HG03196 (cell line): ENCODE measurements around the gene METTL26.

ENCODE experiments used
- ATAC-seq: cut with Tn5 transposase; IDR thresholded peaks from one replicate; pipeline ENCODE4 v1.9.1; 2021; ENCODE audit not compliant: unreplicated experiment

Gene METTL26

GRCh38 chr16:659618-660017 is 23.5 kb upstream of the METTL26 start:
- no peak for ATAC-seq

- no peak for ATAC-seq
These were observed 22.8 kb upstream of the METTL26 start for GRCh38 chr16:658679-659571.

GRCh38 chr16:657487-657886 is 21.4 kb upstream of the METTL26 start:
- ATAC-seq = no peak

GRCh38 chr16:654034-654433 is 17.9 kb upstream of the METTL26 start:
- no peak for ATAC-seq

GRCh38 chr16:652454-653305 is 16.6 kb upstream of the METTL26 start:
- ATAC-seq = no peak

GRCh38 chr16:651844-652243 is 15.7 kb upstream of the METTL26 start:
- ATAC-seq = no peak

GRCh38 chr16:649631-650030 is 13.5 kb upstream of the METTL26 start:
- no peak for ATAC-seq

- ATAC-seq = peak; percentile 58
These were observed 12.9 kb upstream of the METTL26 start, which contains the start of gene WDR90 for GRCh38 chr16:648781-649589. TSS of gene WDR90 (plus strand) at chr16:649365. CDS start at chr16:649417, 52 bp downstream.

GRCh38 chr16:648071-648780 is 12.1 kb upstream of the METTL26 start:
- ATAC-seq = no peak

- ATAC-seq = no peak
These were observed 11.2 kb upstream of the METTL26 start for GRCh38 chr16:647173-647902.

- ATAC-seq = no peak
These were observed 10.6 kb upstream of the METTL26 start for GRCh38 chr16:646679-647172.

- no peak for ATAC-seq
These were observed 10.0 kb upstream of the METTL26 start for GRCh38 chr16:645852-646678.

- ATAC-seq = no peak
These were observed 8.5 kb upstream of the METTL26 start for GRCh38 chr16:644556-644955.

GRCh38 chr16:643050-643368 is 6.9 kb upstream of the METTL26 start:
- no peak for ATAC-seq

- no peak for ATAC-seq
These were observed 6.3 kb upstream of the METTL26 start for GRCh38 chr16:642189-643049.

- ATAC-seq = peak; percentile 41
These were observed 5.5 kb upstream of the METTL26 start, which contains the start of gene MCRIP2 for GRCh38 chr16:641326-642188. TSS of gene MCRIP2 (plus strand) at chr16:641828. CDS start at chr16:641992, 164 bp downstream.

- ATAC-seq = no peak
These were observed 4.5 kb upstream of the METTL26 start for GRCh38 chr16:640614-641013.
